HL-60 (cell line): ENCODE measurements around the gene SORCS2.

ENCODE experiments used
- DNase-seq, 2 experiments: peaks; one replicate each; pipeline ENCODE4 v3.0.0-alpha.2; 2010 to 2020; ENCODE audit warnings: low read depth in 1 of 2, low spot score in 1 of 2
- H3K27ac ChIP-seq: fragments of 250-450 bp; sonication (Bioruptor Pico); replicated peaks from 2 replicates; pipeline ENCODE4 v1.5.1; 2020; ENCODE audit warnings: mild to moderate bottlenecking, moderate library complexity
- H3K27me3 ChIP-seq: fragments of 250-450 bp; sonication (Bioruptor Pico); 2 replicates; pipeline ENCODE4 v1.5.1; 2021; ENCODE audit warnings: mild to moderate bottlenecking, moderate library complexity; ENCODE audit not compliant: insufficient read depth, poor library complexity, severe bottlenecking
- H3K4me3 ChIP-seq: replicated peaks from 2 replicates; pipeline ENCODE4 v1.5.1; 2011; ENCODE audit warnings: mild to moderate bottlenecking, control low read depth, low read length; ENCODE audit not compliant: insufficient read depth
- CTCF ChIP-seq: IDR thresholded peaks from one replicate; pipeline ENCODE4 v1.5.1; 2011; ENCODE audit warnings: low read length, control low read depth, inconsistent platforms; ENCODE audit not compliant: insufficient read depth
- GABPA ChIP-seq: IDR thresholded peaks from 2 replicates; pipeline ENCODE4 v1.6.1; 2012; ENCODE audit warnings: low read depth
- POLR2AphosphoS5 ChIP-seq: IDR thresholded peaks from 2 replicates; pipeline ENCODE4 v1.6.1; 2012; ENCODE audit warnings: low read depth
- REST ChIP-seq: IDR thresholded peaks from 2 replicates; pipeline ENCODE4 v1.6.1; 2012; ENCODE audit warnings: low read depth; ENCODE audit not compliant: insufficient replicate concordance
- SPI1 ChIP-seq: IDR thresholded peaks from 2 replicates; pipeline ENCODE4 v1.6.1; 2012; ENCODE audit warnings: low read depth, mild to moderate bottlenecking, borderline replicate concordance

Gene SORCS2

GRCh38 chr4:7677086-7677485 lies 484.7 kb downstream of the SORCS2 start:
- H3K27me3 ChIP-seq, result no peaks in the 10 kb centered on the region
- DNase-seq, result no peak

GRCh38 chr4:7677799-7678301 lies 485.5 kb downstream of the SORCS2 start:
- Histone ChIP-seq H3K27me3 (no peaks in the 10 kb centered on the region), H3K27ac (no peak overlapping the region), H3K4me3 (no peak overlapping the region)
- TF ChIP-seq GABPA (no peak), SPI1 (no peak), REST (no peak), POLR2AphosphoS5 (no peak), CTCF (no peak)
- DNase-seq, result no peak

More at GRCh38 chr4:7677086-7677485, 484.7 kb downstream of the SORCS2 start:
- Histone ChIP-seq H3K4me3 (no peak overlapping the region), H3K27ac (no peak overlapping the region)
- TF ChIP-seq REST (no peak), SPI1 (no peak), POLR2AphosphoS5 (no peak), CTCF (no peak), GABPA (no peak)

GRCh38 chr4:7678318-7678852 lies 486.0 kb downstream of the SORCS2 start:
- TF ChIP-seq POLR2AphosphoS5, result no peak
- no peak for TF ChIP-seq REST
- no peak for TF ChIP-seq GABPA
- TF ChIP-seq SPI1, result no peak
- TF ChIP-seq CTCF, result no peak
- Histone ChIP-seq H3K27ac (no peak overlapping the region), H3K4me3 (no peak overlapping the region), H3K27me3 (no peaks in the 10 kb centered on the region)
- no peak for DNase-seq
